ENCODE data around the gene PIWIL4.
"Not testable (repeated sequence)": the region's sequence is repeated elsewhere in the genome, so short reads cannot be mapped to it uniquely, and the experiment has no call there.

Gene PIWIL4

GRCh38 chr11:94586978-94587377, 19.8 kb downstream of the PIWIL4 start:
- DNase-seq, result no peak

- DNase-seq, result no peak
These were observed 21.3 kb downstream of the PIWIL4 start for GRCh38 chr11:94588366-94588942.

- DNase-seq, result no peak
These were observed 23.3 kb downstream of the PIWIL4 start for GRCh38 chr11:94590352-94591041.

- DNase-seq, result no peak
These were observed 25.9 kb downstream of the PIWIL4 start for GRCh38 chr11:94593030-94593429.

GRCh38 chr11:94595076-94595475, 27.9 kb downstream of the PIWIL4 start:
- no peak for DNase-seq

GRCh38 chr11:94597896-94598295, 30.7 kb downstream of the PIWIL4 start:
- DNase-seq, result no peak

GRCh38 chr11:94599510-94599909, 32.3 kb downstream of the PIWIL4 start:
- no peak for DNase-seq

GRCh38 chr11:94602430-94603372, 35.5 kb downstream of the PIWIL4 start:
- DNase-seq, result no peak

GRCh38 chr11:94603587-94603986, 36.4 kb downstream of the PIWIL4 start:
- DNase-seq, result no peak

GRCh38 chr11:94604482-94604881, 37.3 kb downstream of the PIWIL4 start:
- no peak for DNase-seq

GRCh38 chr11:94613120-94613519, 46.0 kb downstream of the PIWIL4 start:
- DNase-seq, result no peak

GRCh38 chr11:94623120-94623735, 56.1 kb downstream of the PIWIL4 start:
- DNase-seq, result peak; percentile 86

- not testable (repeated sequence) for DNase-seq
These were observed 58.3 kb downstream of the PIWIL4 start for GRCh38 chr11:94625422-94625821.

GRCh38 chr11:94627003-94627560, 59.9 kb downstream of the PIWIL4 start:
- DNase-seq, result not testable (repeated sequence)

- no peak for DNase-seq
These were observed 62.6 kb downstream of the PIWIL4 start for GRCh38 chr11:94629741-94630140.

- no peak for DNase-seq
These were observed 63.1 kb downstream of the PIWIL4 start for GRCh38 chr11:94630221-94630620.

GRCh38 chr11:94632356-94632755, 65.2 kb downstream of the PIWIL4 start:
- no peak for DNase-seq

- no peak for DNase-seq
These were observed 67.9 kb downstream of the PIWIL4 start for GRCh38 chr11:94635072-94635471.

GRCh38 chr11:94636388-94636949, 69.3 kb downstream of the PIWIL4 start:
- DNase-seq, result no peak

GRCh38 chr11:94638301-94638901, 71.2 kb downstream of the PIWIL4 start:
- DNase-seq, result no peak

GRCh38 chr11:94638902-94639373, 71.8 kb downstream of the PIWIL4 start:
- no peak for DNase-seq

All from DMS153 (cell line).